ENCODE results near the gene C1orf167.
"Not testable (repeated sequence)": the region's sequence is repeated elsewhere in the genome, so short reads cannot be mapped to it uniquely, and the experiment has no call there.

Gene C1orf167

GRCh38 chr1:11800756-11801433 lies 38.9 kb downstream of the C1orf167 start:
- TF ChIP-seq CTCF (conservative IDR thresholded peaks at IDR 0.05; ENCODE audit: low read depth, low read length): no peak
- H3K4me3 ChIP-seq (ENCODE audit: low read depth, low read length): no peak overlapping the region
- no peak for DNase-seq (ENCODE audit: low read depth)

DNA sequence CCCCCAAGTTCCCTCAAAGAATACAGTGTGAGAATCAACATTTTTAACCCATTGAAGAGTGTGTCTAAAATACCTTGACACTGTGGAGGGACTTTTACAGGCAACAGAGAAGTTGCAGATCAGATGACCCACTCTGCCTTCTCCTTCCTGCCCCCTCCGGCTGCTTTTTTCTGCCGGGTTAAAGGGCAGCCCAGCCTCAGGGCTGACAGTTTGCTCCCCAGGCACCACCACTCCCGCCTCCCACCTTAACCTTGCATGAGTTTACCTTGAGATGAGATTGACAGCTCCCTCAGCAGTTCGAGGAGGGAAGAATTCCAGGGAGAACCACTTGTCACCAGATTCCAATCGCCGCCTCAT lies 40.6 kb downstream of the C1orf167 start:
- peak overlapping the region; percentile 84 for H3K4me3 ChIP-seq (ENCODE audit: low read depth, low read length)
- peak; percentile 36 for DNase-seq (ENCODE audit: low read depth)
- TF ChIP-seq CTCF (conservative IDR thresholded peaks at IDR 0.05; ENCODE audit: low read depth, low read length): no peak

GRCh38 chr1:11802973-11803885 lies 41.2 kb downstream of the C1orf167 start:
- peak; percentile 99 for DNase-seq (ENCODE audit: low read depth)
- no peak for TF ChIP-seq CTCF (conservative IDR thresholded peaks at IDR 0.05; ENCODE audit: low read depth, low read length)
- H3K4me3 ChIP-seq (ENCODE audit: low read depth, low read length): peak overlapping the region; percentile 84

- DNase-seq (ENCODE audit: low read depth): not testable (repeated sequence)
- peak overlapping the region; percentile 7 for H3K4me3 ChIP-seq (ENCODE audit: low read depth, low read length)
These were observed 42.1 kb downstream of the C1orf167 start for GRCh38 chr1:11803924-11804665.

DNA sequence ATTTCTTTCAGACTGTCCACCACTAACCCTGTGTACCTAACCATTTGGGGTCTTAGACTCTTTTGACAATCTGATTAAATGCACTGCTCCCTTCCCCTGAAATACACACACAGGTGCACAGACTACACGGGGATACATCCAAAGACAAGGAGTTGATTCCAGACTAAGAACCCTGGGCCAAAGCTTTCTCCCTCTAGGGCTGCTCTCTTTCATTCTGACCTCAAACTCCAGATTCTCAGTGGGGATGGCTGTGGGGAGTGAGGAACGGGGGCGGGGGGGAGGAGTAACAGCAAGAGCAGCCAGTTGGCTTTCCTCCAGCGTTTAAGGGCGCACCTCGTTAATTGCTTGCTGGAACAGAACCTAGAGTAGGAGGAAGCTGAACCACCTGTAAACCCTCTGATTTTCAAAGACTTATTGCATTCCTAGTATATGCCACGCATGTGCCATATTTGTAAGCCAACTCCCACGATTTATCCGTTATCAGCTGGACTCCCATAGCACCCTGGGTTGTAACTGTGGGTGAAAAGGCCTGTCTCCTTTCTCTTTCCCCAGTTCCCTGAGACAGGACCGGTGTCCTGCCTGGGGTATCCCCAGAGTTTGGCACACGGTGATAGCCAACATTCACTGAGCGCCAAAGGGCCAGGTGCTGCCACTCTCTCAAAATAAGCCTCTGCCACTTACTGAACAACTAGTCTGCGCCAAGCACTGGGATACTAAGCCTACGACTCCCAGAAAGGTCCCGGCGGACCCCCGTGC lies 42.9 kb downstream of the C1orf167 start:
- H3K4me3 ChIP-seq (ENCODE audit: low read depth, low read length): peak overlapping the region; percentile 77
- peak; percentile 81 for DNase-seq (ENCODE audit: low read depth)
- no peak for TF ChIP-seq CTCF (conservative IDR thresholded peaks at IDR 0.05; ENCODE audit: low read depth, low read length)

DNA sequence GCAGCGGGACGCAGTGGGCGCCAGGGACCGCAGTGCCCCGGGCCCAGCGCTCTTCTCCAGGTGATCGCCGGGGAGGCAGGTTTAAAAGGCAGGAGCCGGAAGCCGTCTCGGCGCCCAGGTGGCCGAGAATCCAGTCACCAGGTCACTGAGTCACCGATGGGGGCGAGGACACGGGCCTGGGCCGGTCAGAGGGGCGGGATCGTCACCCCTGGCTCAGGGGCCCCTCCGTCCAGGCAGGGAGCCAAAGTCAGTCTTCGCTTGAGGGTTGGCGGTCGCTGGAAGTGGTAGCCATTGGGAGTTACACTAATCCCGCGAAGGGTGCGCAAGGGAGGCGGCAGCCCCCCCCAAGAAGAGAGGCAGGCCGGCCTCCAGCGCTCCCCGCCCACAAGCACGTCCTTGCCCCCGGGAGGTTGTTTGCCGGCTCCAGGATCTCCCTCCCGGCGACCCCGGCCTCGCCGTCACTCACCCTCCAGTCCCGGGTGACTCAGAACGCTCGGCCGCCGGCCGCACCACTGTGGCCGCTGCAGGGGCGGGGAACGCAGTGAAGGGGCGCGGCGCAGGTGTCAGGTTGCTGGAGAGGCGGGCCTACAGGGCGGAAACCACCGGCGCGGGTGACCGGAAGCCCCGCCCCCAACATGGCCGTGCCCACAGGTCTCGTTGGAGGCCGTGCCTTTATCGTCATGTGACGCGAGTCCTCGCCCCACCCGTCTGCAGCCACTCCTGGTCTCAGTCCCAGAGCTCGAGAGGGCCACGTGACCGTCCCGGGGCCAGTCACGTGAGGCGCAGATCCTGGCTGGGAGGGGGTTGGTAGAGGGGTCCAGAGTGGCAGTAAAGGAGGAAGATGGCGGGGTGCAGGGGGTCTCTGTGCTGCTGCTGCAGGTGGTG lies 43.7 kb downstream of the C1orf167 start, which contains the start of the genes CLCN6 and MTHFR:
CLCN6 (plus strand) TSS at position 770 of the 885 bp plus-strand sequence; CDS start at position 842, 72 bp downstream.
MTHFR (minus strand) TSS at position 543 of the 885 bp plus-strand sequence. CDS start 2,848 bp downstream, outside the sequence.
- DNase-seq (ENCODE audit: low read depth): peak; percentile 100
- H3K4me3 ChIP-seq (ENCODE audit: low read depth, low read length): peak within 1 kb of the TSS; percentile 97
- TF ChIP-seq CTCF (conservative IDR thresholded peaks at IDR 0.05; ENCODE audit: low read depth, low read length): no peak
